Endodermal cell (in vitro differentiated cells): ENCODE measurements around the gene ACAN. TPM values are rescaled to one million over a fixed set of nuclear protein-coding genes. Genes with fewer than 3 reads are reported as not detected.

Source experiments
- DNase-seq: peaks from one replicate; pipeline ENCODE4 v3.0.0-alpha.2; 2017
- H3K27ac ChIP-seq: 2 replicates; pipeline ENCODE4 v1.5.1; 2013; ENCODE audit warnings: mild to moderate bottlenecking, low read depth, low read length, moderate library complexity
- H3K27me3 ChIP-seq: 2 replicates; pipeline ENCODE4 v1.6.1; 2013; ENCODE audit warnings: mild to moderate bottlenecking, low read length, moderate library complexity; ENCODE audit not compliant: insufficient read depth, control insufficient read depth, poor library complexity, severe bottlenecking
- H3K36me3 ChIP-seq: 2 replicates; pipeline ENCODE4 v1.7.0; 2013; ENCODE audit warnings: mild to moderate bottlenecking, low read length, moderate library complexity; ENCODE audit not compliant: control insufficient read depth, insufficient read depth
- H3K4me1 ChIP-seq: one replicate; pipeline ENCODE4 v1.7.0; 2013; ENCODE audit warnings: low read length; ENCODE audit not compliant: control insufficient read depth, insufficient read depth
- H3K4me3 ChIP-seq: 2 replicates; pipeline ENCODE4 v1.5.1; 2013; ENCODE audit warnings: mild to moderate bottlenecking, low read length, moderate library complexity
- H3K9ac ChIP-seq: 2 replicates; pipeline ENCODE4 v1.6.1; 2013; ENCODE audit warnings: mild to moderate bottlenecking, low read length, moderate library complexity; ENCODE audit not compliant: poor library complexity, severe bottlenecking; ENCODE audit errors: extremely low read depth
- H3K9me3 ChIP-seq: 2 replicates; pipeline ENCODE4 v1.6.1; 2013; ENCODE audit warnings: mild to moderate bottlenecking, low read length, moderate library complexity; ENCODE audit not compliant: control insufficient read depth
- H3K27ac Mint-ChIP-seq: 2 replicates; pipeline ENCODE4 v1.8.0; 2020; ENCODE audit warnings: mixed read lengths
- H3K27me3 Mint-ChIP-seq: 2 replicates; pipeline ENCODE4 v1.8.0; 2021; ENCODE audit warnings: mild to moderate bottlenecking, mixed read lengths; ENCODE audit not compliant: insufficient read depth
- H3K36me3 Mint-ChIP-seq: 2 replicates; pipeline ENCODE4 v1.8.0; 2020; ENCODE audit warnings: low read depth, mixed read lengths
- H3K4me1 Mint-ChIP-seq: 2 replicates; pipeline ENCODE4 v1.8.0; 2020; ENCODE audit warnings: mixed read lengths
- H3K4me3 Mint-ChIP-seq: 2 replicates; pipeline ENCODE4 v1.8.0; 2020; ENCODE audit warnings: mild to moderate bottlenecking, moderate library complexity, mixed read lengths
- H3K9me3 Mint-ChIP-seq: 2 replicates; pipeline ENCODE4 v1.8.0; 2020; ENCODE audit warnings: mild to moderate bottlenecking, mixed read lengths
- CTCF ChIP-seq: fragments of 200-600 bp; sonication (generic); conservative IDR thresholded peaks from 2 replicates; pipeline ENCODE4 v1.5.0; 2021; ENCODE audit warnings: antibody characterized with exemption, mild to moderate bottlenecking
- WGBS, 2 experiments: methylation state at CpG; one replicate each; pipeline versions ENCODE4 v1.1.5 to v1.1.7; 2013; ENCODE audit warnings: missing lambda C conversion rate in 2 of 2, mixed read lengths in 1 of 2; ENCODE audit not compliant: insufficient coverage in 1 of 2, insufficient read length in 1 of 2; 5-methylcytosine and 5-hydroxymethylcytosine counted together
- total RNA-seq, 2 donors: library from RNA; stranded (reverse); fragmentation: NEBNext Ultra II Directional in 1 of 2; extraction: Animal tissue kit (Norgen Biotek cat#: 25700) in 1 of 2; gene quantifications; 2 replicates in 1 of 2; 3 replicates in 1 of 2; pipeline ENCODE4 v1.2.1, GENCODE V29; 2021

The ACAN gene
- total RNA-seq, 2 donors from 2014 or later: 0.38 to 0.75 TPM

DNA sequence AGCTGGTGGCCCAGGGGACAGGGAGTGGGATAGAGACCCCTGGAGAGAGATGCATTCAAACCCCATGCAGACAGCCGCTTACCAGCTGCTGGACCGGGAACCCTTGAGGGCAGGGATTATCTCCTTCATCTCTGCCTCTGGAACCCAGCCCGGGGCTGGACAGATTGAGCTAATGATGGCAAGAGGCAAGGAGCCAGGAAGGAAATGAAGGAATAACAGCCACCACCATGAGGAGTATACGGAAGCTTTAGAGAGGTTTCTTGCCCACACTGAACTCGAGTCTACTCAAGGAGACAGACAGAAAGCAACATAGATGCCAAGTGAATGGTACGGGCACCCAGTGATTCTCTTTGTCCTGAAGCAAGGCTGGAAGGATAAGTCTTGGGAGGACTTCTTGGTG, 68.9 kb downstream of the ACAN start:
- Mint-ChIP-seq H3K9me3 (peaks cover 9% of the 10 kb centered on the region), H3K27ac (no peak overlapping the region), H3K4me1 (no peaks in the 10 kb centered on the region), H3K36me3 (no peaks in the 10 kb centered on the region), H3K4me3 (no peak overlapping the region), H3K27me3 (peaks cover 25% of the 10 kb centered on the region)
- WGBS, 2 experiments: 81 to 87% methylated on average over 5 to 6 of the region's 6 CpGs
- Histone ChIP-seq H3K36me3 (no peaks in the 10 kb centered on the region), H3K4me1 (no peaks in the 10 kb centered on the region), H3K27ac (no peak overlapping the region), H3K9me3 (no peaks in the 10 kb centered on the region), H3K27me3 (no peaks in the 10 kb centered on the region), H3K9ac (no peak overlapping the region), H3K4me3 (no peak overlapping the region)
- TF ChIP-seq CTCF: no peak
- DNase-seq: no peak

DNA sequence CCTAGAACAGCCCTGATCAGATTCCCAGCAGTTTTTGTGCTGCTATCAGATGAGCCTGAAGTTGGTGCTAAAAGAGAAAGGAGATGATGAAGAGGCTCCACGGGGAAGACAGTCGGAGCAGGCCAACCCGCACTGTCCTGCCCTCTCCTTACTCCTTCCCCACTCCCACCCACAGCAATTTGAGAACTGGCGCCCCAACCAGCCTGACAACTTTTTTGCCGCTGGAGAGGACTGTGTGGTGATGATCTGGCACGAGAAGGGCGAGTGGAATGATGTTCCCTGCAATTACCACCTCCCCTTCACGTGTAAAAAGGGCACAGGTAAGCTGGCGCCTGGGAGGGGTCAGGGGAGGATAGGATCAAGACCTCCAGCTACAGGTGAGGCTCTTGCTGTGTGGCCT, 69.5 kb downstream of the ACAN start:
- WGBS, 2 experiments: 87 to 92% methylated on average over 5 to 9 of the region's 9 CpGs
- Mint-ChIP-seq H3K4me1 (no peaks in the 10 kb centered on the region), H3K27ac (no peak overlapping the region), H3K4me3 (no peak overlapping the region), H3K9me3 (peaks cover 9% of the 10 kb centered on the region), H3K36me3 (no peaks in the 10 kb centered on the region), H3K27me3 (peaks cover 23% of the 10 kb centered on the region)
- Histone ChIP-seq H3K36me3 (no peaks in the 10 kb centered on the region), H3K4me1 (no peaks in the 10 kb centered on the region), H3K4me3 (no peak overlapping the region), H3K9me3 (no peaks in the 10 kb centered on the region), H3K27me3 (no peaks in the 10 kb centered on the region), H3K9ac (no peak overlapping the region), H3K27ac (no peak overlapping the region)
- no peak for DNase-seq
- TF ChIP-seq CTCF: no peak

GRCh38 chr15:88873786-88874185, 70.5 kb downstream of the ACAN start:
- no peaks in the 10 kb centered on the region for H3K4me1 Mint-ChIP-seq
- WGBS, 2 experiments: 91 to 94% methylated on average over 12 to 13 of the region's 13 CpGs
- no peaks in the 10 kb centered on the region for H3K36me3 ChIP-seq

More at GRCh38 chr15:88873786-88874185, 70.5 kb downstream of the ACAN start:
- no peaks in the 10 kb centered on the region for H3K9me3 ChIP-seq
- Mint-ChIP-seq H3K9me3 (peaks cover 9% of the 10 kb centered on the region), H3K4me3 (no peak overlapping the region), H3K27ac (no peak overlapping the region), H3K27me3 (peaks cover 18% of the 10 kb centered on the region), H3K36me3 (no peaks in the 10 kb centered on the region)
- no peak overlapping the region for H3K9ac ChIP-seq
- no peak overlapping the region for H3K27ac ChIP-seq
- no peak overlapping the region for H3K4me3 ChIP-seq
- H3K27me3 ChIP-seq: no peaks in the 10 kb centered on the region
- TF ChIP-seq CTCF: no peak
- H3K4me1 ChIP-seq: no peaks in the 10 kb centered on the region
- DNase-seq: no peak
